Mesodermal cell (in vitro differentiated cells): ENCODE measurements around the gene ZNF618.
"Not testable (repeated sequence)": the region's sequence is repeated elsewhere in the genome, so short reads cannot be mapped to it uniquely, and the experiment has no call there.

Source experiments
- H3K27ac ChIP-seq: 2 replicates; pipeline ENCODE4 v1.7.0; 2013; ENCODE audit warnings: mild to moderate bottlenecking, low read depth, low read length, moderate library complexity; ENCODE audit not compliant: severe bottlenecking
- H3K36me3 ChIP-seq: 2 replicates; pipeline ENCODE4 v1.7.1; 2013; ENCODE audit warnings: mild to moderate bottlenecking, low read length, moderate library complexity; ENCODE audit not compliant: control insufficient read depth, insufficient read depth
- H3K4me1 ChIP-seq: one replicate; pipeline ENCODE4 v1.7.1; 2013; ENCODE audit warnings: mild to moderate bottlenecking, low read length; ENCODE audit not compliant: insufficient read depth, control insufficient read depth, poor library complexity, severe bottlenecking
- H3K4me3 ChIP-seq: 2 replicates; pipeline ENCODE4 v1.7.0; 2013; ENCODE audit warnings: low read length, control low read depth, mild to moderate bottlenecking; ENCODE audit not compliant: insufficient read depth, poor library complexity, severe bottlenecking; ENCODE audit errors: extremely low read depth
- H3K9me3 ChIP-seq: 2 replicates; pipeline ENCODE4 v1.7.1; 2013; ENCODE audit warnings: mild to moderate bottlenecking, low read length, moderate library complexity; ENCODE audit not compliant: control insufficient read depth
- WGBS, 2 experiments: methylation state at CpG; one replicate each; pipeline ENCODE4 v1.1.5; 2013; ENCODE audit warnings: missing lambda C conversion rate in 2 of 2; ENCODE audit not compliant: insufficient coverage in 2 of 2; 5-methylcytosine and 5-hydroxymethylcytosine counted together

The ZNF618 gene

DNA sequence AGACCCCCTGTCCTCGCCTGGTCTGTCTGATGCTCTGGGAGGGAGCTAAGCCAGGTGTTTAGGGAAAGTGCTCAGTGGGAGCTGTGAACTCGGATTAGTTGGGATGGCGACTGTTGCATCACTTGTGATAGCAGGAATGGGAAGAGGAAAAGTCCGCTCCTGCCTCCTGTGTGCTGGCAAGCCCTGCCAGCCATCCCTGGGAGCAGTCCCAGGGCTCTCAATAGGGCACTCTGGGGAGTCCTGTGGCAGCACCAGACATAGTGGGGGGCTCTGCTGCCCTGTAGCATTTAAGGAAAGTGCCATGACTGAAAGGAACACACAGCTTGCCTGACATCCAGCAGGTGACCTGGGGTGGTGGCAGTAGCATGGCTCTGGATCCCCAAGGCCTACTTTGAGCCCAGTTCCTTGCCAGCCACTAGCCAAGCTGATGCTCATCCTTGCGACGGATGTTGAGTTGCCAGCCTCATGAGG lies 120.5 kb downstream of the ZNF618 start:
- 97 to 100% methylated on average over 4 to 6 of the region's 6 CpGs for WGBS, 2 experiments
- Histone ChIP-seq H3K36me3 (peaks cover 33% of the 10 kb centered on the region), H3K4me1 (no peaks in the 10 kb centered on the region), H3K9me3 (no peaks in the 10 kb centered on the region), H3K4me3 (no peak overlapping the region), H3K27ac (no peak overlapping the region)

DNA sequence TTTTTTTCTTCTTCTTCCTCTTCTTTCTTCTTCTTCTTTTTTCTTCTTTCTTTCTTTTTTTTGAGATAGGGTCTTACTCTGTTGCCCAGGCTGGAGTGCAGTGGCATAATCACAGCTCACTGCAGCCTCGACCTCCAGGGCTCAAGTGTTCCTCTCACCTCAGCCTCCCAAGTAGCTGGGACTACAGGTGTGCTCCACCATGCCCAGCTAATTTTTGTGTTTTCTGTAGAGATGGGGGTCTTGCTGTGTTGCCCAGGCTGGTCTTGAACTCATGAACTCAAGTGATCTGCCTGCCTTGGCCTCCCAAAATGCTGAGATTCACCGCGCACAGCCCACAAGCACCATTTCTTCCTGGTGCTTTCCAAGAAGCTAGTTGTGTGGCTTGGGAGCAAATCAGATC lies 121.0 kb downstream of the ZNF618 start:
- not testable (repeated sequence) for H3K4me3 ChIP-seq, H3K4me1 ChIP-seq, H3K9me3 ChIP-seq, H3K27ac ChIP-seq
- 100% methylated on average over 2 of the region's 3 CpGs; no CpG with 5 or more reads in 1 of the 2 experiments for WGBS, 2 experiments
- H3K36me3 ChIP-seq = peaks cover 33% of the 10 kb centered on the region

DNA sequence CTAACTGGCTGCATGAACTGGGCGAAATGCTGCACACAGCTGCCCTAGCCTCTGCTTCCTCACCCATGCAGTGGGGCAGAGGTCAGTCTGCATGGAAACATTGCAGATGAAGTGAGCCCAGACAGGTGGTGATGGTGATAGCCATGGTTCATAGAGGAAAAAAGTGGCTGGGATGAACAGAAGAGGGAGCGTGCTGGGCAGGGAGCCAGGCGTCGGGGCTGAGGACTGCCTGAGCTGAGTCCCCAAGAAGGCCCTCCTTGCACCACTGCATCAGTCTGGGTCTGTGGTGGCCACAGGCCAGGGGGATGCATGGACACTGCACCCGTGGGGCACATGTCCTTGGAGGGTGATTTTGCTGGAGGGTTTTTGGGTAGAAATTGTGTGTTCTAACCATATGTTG lies 121.5 kb downstream of the ZNF618 start:
- WGBS, 2 experiments = 95 to 97% methylated on average over 3 to 4 of the region's 5 CpGs
- H3K9me3 ChIP-seq = no peaks in the 10 kb centered on the region
- H3K27ac ChIP-seq = no peak overlapping the region
- H3K4me1 ChIP-seq = no peaks in the 10 kb centered on the region
- H3K36me3 ChIP-seq = peaks cover 39% of the 10 kb centered on the region
- no peak overlapping the region for H3K4me3 ChIP-seq

DNA sequence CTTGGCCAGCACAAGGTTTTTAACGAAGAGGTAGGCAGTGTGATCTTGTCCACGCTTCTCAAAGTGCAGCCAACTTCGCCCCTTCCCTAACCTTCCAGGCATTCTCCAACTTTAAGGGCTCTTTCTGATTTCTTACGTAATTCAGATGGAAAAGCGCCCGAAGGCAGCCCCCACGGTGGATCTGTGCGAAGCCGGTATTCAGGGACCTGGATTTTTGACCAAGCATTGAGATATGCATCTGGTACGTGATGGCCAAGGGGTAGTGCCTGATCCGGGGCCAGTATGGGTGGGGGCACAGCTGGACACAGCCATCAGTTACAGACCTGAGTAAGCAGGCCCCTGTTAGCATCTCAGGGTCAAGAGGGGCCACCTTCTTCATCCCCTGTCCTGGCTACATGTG lies 122.0 kb downstream of the ZNF618 start:
- no peak overlapping the region for H3K27ac ChIP-seq
- H3K9me3 ChIP-seq = no peaks in the 10 kb centered on the region
- no peak overlapping the region for H3K4me3 ChIP-seq
- no peaks in the 10 kb centered on the region for H3K4me1 ChIP-seq
- WGBS, 2 experiments = 93 to 97% methylated on average over 11 of the region's 11 CpGs
- peaks cover 39% of the 10 kb centered on the region for H3K36me3 ChIP-seq

DNA sequence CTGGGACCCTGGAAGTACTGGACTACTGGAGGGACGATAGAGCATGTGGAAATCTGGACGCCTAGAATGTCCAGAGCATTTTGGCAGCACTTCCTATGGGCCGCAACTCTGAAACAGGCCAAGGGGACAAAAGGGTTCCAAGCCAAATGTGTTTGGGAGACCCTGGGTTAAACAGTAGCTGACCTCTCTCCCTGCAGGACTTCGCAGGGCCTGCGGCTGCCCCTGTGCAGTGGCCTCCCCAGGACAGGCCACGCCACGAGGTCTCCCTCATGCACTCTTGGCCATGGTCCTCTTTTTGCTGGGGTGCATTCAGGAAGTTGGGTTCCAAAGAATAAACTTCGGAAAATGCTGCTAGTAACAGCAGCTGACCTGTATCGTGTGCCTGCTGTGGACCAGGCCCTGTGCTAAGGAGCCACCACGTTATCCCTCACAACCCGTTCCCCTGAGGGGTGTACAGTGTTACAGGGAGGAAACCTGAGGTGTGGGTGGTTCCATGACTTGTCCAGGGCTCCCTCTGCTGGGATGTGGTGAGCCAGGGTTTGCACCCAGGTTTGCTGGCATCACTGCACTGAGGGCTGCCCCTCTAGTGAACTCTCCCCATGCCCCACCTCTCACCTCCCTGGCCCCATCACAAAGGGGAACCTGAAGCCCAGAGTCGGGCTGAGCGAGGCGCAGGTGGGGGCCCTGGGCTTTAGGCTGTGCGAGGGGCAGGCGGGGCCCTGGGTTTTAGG lies 122.6 kb downstream of the ZNF618 start:
- peaks cover 3% of the 10 kb centered on the region for H3K4me1 ChIP-seq
- H3K36me3 ChIP-seq = peaks cover 43% of the 10 kb centered on the region
- H3K9me3 ChIP-seq = no peaks in the 10 kb centered on the region
- WGBS, 2 experiments = 92 to 96% methylated on average over 13 to 16 of the region's 16 CpGs
- no peak overlapping the region for H3K4me3 ChIP-seq
- H3K27ac ChIP-seq = no peak overlapping the region

DNA sequence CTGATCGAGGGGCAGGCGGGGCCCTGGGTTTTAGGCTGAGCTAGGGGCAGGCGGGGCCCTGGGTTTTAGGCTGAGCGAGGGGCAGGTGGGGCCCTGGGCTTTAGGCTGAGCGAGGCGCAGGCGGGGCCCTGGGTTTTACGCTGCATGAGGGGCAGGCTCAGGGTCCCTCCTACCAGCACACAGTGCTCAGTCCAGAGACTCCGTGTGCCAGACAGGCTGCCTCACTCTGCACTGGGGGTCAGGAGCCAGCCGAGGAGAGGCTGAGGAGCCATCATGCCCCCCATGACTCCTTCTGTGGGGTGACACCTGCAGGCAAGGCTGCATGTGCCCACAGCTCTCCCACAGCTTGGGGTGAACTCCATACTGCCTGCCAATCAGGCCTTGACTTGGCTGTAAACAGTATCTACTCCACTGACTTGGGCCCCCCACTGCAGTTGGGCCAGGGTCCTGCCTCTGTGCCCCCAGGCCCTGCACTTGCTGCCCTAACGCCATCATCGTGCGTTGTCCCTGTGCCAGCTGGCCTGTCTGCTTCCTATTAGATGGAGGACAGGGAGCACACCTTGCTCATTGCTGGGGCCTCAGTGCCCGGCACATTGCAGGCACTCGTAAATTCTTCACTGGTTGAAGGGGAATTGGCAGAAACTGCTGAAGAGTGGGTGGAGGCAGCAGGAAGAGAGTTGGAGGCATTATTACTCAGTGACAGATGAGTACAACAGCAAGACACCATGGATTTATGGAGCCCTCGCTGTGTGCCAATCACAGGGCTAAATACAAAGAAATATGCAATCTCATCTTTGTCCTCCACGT lies 123.3 kb downstream of the ZNF618 start:
- Histone ChIP-seq H3K27ac (no peak overlapping the region), H3K4me3 (no peak overlapping the region), H3K9me3 (no peaks in the 10 kb centered on the region), H3K36me3 (peaks cover 51% of the 10 kb centered on the region), H3K4me1 (peaks cover 6% of the 10 kb centered on the region)
- 92 to 95% methylated on average over 12 to 14 of the region's 17 CpGs for WGBS, 2 experiments

DNA sequence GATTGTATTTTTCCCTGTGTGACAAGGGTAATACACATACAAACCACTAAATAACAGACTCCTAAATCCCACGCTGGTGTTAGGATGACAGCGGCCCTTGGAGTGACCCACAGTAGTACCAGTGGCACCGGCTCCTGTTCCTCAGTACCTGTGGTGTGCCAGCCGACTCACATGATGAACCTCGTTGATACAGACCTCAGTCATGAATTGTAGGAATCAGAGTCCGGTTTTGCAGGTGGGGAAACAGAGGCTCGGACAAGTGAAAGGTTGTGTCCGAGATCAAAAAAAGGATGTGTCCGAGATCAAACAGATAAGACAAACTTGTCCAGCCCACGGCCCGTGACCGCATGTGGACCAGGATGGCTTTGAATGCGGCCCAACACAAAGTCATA lies 124.0 kb downstream of the ZNF618 start:
- H3K27ac ChIP-seq = no peak overlapping the region
- 86 to 89% methylated on average over 9 to 13 of the region's 13 CpGs for WGBS, 2 experiments
- H3K4me3 ChIP-seq = no peak overlapping the region
- no peaks in the 10 kb centered on the region for H3K9me3 ChIP-seq
- peaks cover 57% of the 10 kb centered on the region for H3K36me3 ChIP-seq
- peaks cover 9% of the 10 kb centered on the region for H3K4me1 ChIP-seq

DNA sequence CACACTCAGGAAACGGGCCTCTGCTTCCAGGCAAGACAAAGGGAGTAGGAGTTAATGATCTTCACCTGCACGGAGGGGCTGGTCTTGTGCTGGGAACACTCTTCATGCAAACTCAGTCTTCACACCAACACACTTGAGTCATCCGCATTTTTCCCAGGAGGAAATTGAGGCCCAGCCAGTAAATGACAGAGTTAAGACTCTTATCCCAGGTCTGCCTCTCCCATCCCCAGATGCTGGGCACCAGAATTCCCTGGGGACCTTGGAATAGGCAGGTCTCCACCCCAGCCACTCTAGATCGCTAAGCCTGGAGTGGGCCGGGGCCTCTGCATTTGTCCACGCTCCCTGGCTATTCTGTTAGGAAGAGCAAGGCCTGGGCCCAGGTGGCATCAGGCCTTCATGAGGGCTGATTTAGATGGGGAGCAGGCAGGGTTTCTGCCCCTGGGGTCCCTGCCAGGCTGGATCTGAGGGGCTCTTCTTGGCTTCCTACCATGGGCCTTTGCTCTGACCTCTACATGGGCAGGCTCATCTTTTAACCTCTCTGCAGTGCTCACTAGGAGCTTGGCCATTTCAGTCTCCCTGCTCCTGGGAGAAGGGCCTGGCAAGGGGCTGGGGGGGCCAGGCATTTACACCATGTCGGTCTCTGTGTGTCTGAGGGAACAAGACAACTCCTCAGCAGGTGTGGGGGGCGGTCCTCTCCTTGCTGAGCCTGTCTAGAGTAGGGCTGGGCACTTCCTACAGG lies 124.7 kb downstream of the ZNF618 start:
- Histone ChIP-seq H3K36me3 (peaks cover 65% of the 10 kb centered on the region), H3K9me3 (no peaks in the 10 kb centered on the region), H3K4me1 (peaks cover 9% of the 10 kb centered on the region), H3K4me3 (no peak overlapping the region), H3K27ac (no peak overlapping the region)
- whole genome bisulfite sequencing, 2 experiments = 92 to 96% methylated on average over 7 to 8 of the region's 8 CpGs

DNA sequence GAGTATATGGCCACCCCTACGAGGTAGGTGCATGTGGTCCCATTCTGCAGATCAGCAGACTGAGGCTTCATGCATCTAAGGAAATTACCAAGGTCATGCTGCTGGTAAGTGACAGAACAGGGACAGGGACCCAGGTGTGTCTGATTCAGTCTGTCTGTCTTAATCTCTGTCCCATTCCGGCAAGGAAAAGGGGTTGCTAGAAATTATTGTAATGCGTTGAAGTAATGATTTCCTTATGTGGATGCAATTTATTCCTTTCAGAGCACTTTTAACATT lies 125.2 kb downstream of the ZNF618 start:
- WGBS, 2 experiments = 100% methylated on average over 1 to 2 of the region's 3 CpGs
- H3K36me3 ChIP-seq = peaks cover 70% of the 10 kb centered on the region
- H3K9me3 ChIP-seq = no peaks in the 10 kb centered on the region
- H3K27ac ChIP-seq = no peak overlapping the region
- H3K4me1 ChIP-seq = peaks cover 9% of the 10 kb centered on the region
- H3K4me3 ChIP-seq = no peak overlapping the region

DNA sequence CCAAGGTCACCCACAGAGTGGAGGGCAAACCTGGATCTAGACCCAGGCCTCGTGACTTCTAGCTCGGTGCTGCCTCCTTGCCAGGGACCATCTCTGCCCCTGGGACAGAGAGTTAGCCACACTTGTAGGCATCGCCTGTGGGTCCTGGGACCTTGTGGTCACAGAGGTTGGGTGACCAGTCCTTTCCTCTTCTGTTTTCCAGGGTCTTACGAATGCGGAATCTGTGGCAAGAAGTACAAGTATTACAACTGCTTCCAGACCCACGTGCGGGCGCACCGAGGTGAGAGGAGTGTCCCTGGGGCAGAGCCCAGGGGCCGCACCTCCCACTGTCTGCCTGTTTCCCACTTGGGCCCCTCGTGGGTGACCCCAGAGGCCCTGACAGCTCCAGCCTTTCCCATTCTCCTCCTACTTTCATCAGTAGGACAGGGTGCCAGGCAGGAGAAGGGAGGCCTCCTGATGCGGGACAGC lies 125.7 kb downstream of the ZNF618 start:
- Histone ChIP-seq H3K27ac (no peak overlapping the region), H3K4me3 (no peak overlapping the region), H3K36me3 (peaks cover 73% of the 10 kb centered on the region), H3K9me3 (no peaks in the 10 kb centered on the region), H3K4me1 (peaks cover 9% of the 10 kb centered on the region)
- 91 to 93% methylated on average over 9 to 10 of the region's 12 CpGs for WGBS, 2 experiments
